ENCODE measurements around the gene OSGIN1. TPM values are rescaled to one million over a fixed set of nuclear protein-coding genes. Genes with fewer than 3 reads are reported as not detected.

The OSGIN1 gene
- total RNA-seq, 4 donors from 2014 or later = 17.3 to 99.7 (median 75.2) TPM

GRCh38 chr16:83929811-83930555 lies 23.1 kb upstream of the OSGIN1 start:
- no peaks in the 10 kb centered on the region for H3K9me3 ChIP-seq
- H3K27ac ChIP-seq = no peak overlapping the region
- H3K27me3 ChIP-seq = no peaks in the 10 kb centered on the region
- H3K4me3 ChIP-seq = no peak overlapping the region
- TF ChIP-seq POLR2A (IDR thresholded peaks at IDR 0.05) = no peak
- no peak for TF ChIP-seq CTCF (IDR thresholded peaks at IDR 0.05)
- peaks cover 0 to 5% (median 0%) of the 10 kb centered on the region in 4 donors for H3K4me1 ChIP-seq
- no peaks in the 10 kb centered on the region for H3K36me3 ChIP-seq
- no peak for DNase-seq

GRCh38 chr16:83930730-83931500 lies 22.1 kb upstream of the OSGIN1 start:
- H3K4me1 ChIP-seq = peaks cover 0 to 5% (median 0%) of the 10 kb centered on the region in 4 donors
- H3K36me3 ChIP-seq = no peaks in the 10 kb centered on the region
- H3K27me3 ChIP-seq = no peaks in the 10 kb centered on the region
- H3K27ac ChIP-seq = no peak overlapping the region
- H3K4me3 ChIP-seq = no peak overlapping the region
- TF ChIP-seq CTCF (IDR thresholded peaks at IDR 0.05) = no peak
- no peak for TF ChIP-seq POLR2A (IDR thresholded peaks at IDR 0.05)
- DNase-seq = no peak
- no peaks in the 10 kb centered on the region for H3K9me3 ChIP-seq

GRCh38 chr16:83931556-83931955 lies 21.5 kb upstream of the OSGIN1 start:
- no peaks in the 10 kb centered on the region for H3K9me3 ChIP-seq
- H3K27ac ChIP-seq = no peak overlapping the region
- peaks cover 0 to 5% (median 0%) of the 10 kb centered on the region in 4 donors for H3K4me1 ChIP-seq
- no peaks in the 10 kb centered on the region for H3K27me3 ChIP-seq
- no peaks in the 10 kb centered on the region for H3K36me3 ChIP-seq
- H3K4me3 ChIP-seq = no peak overlapping the region
- DNase-seq = no peak
- TF ChIP-seq CTCF (IDR thresholded peaks at IDR 0.05) = no peak
- TF ChIP-seq POLR2A (IDR thresholded peaks at IDR 0.05) = no peak

GRCh38 chr16:83932304-83932703 lies 20.7 kb upstream of the OSGIN1 start:
- Histone ChIP-seq H3K4me1 (no peaks in the 10 kb centered on the region), H3K9me3 (no peaks in the 10 kb centered on the region), H3K27ac (no peak overlapping the region), H3K36me3 (no peaks in the 10 kb centered on the region), H3K27me3 (no peaks in the 10 kb centered on the region), H3K4me3 (no peak overlapping the region)
- TF ChIP-seq POLR2A (IDR thresholded peaks at IDR 0.05) (no peak), CTCF (IDR thresholded peaks at IDR 0.05) (no peak)
- DNase-seq = no peak

- H3K4me1 ChIP-seq = no peaks in the 10 kb centered on the region
- no peaks in the 10 kb centered on the region for H3K27me3 ChIP-seq
- H3K4me3 ChIP-seq = no peak overlapping the region
- H3K27ac ChIP-seq = no peak overlapping the region
- no peaks in the 10 kb centered on the region for H3K36me3 ChIP-seq
- TF ChIP-seq POLR2A (IDR thresholded peaks at IDR 0.05) (no peak), CTCF (IDR thresholded peaks at IDR 0.05) (no peak)
- H3K9me3 ChIP-seq = no peaks in the 10 kb centered on the region
- no peak for DNase-seq
Observed at GRCh38 chr16:83932955-83933673, 19.9 kb upstream of the OSGIN1 start.

All from Peyer's patch (tissue), 4 donors.